HG02981 (cell line): ENCODE data around the gene RPL39.
A peak's percentile ranks its signal among the peaks of the same experiment; 100 is the strongest.
"Not testable (repeated sequence)": the region's sequence is repeated elsewhere in the genome, so short reads cannot be mapped to it uniquely, and the experiment has no call there.

Experiments
- ATAC-seq: cut with Tn5 transposase; IDR thresholded peaks from one replicate; pipeline ENCODE4 v1.9.1; 2021; ENCODE audit warnings: mild to moderate bottlenecking, moderate library complexity; ENCODE audit not compliant: unreplicated experiment

Gene RPL39

DNA sequence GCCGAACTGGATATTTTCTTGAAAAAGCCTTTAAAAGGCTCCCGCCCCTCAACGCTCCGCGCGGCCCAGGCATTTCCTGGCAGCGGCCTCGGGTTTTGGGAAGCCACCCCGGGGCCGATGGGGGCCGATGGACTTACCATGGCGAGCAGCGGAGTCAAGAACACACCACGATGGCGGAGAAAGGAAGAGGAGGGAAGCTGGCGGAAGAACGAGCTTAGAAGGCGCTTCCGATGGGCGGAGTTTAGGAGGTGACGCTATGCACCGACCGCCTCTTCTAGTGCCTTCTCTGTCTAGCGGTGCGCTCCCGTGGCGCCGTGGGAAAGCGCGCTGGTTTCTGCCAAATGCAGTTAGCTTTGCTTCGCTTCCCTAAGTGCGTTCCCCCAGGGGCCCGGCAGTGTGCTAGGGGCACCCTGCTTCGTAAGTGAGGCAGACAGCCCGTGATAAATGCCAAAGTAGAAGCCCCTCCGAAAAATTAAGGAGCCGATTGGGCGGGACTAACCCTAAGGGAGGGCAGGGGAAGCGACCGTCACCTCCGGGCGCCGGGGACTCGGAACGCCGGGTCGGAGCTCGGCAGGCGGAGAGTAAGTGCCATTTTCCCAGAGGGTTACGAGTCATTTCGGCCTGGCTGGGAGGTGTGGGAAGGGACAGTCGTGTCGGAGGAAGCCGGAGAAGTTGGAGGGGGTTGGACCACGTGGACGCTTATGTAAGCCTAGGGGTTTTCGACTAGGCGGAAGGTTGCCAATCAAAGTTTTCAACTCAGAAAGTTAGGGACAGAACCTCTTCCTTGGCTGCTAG, at the start of gene RPL39:
TSS of gene RPL39 (minus strand) at position 194 of the 795 bp plus-strand sequence. CDS start at position 140, 54 bp downstream.
- ATAC-seq = peak; percentile 91

DNA sequence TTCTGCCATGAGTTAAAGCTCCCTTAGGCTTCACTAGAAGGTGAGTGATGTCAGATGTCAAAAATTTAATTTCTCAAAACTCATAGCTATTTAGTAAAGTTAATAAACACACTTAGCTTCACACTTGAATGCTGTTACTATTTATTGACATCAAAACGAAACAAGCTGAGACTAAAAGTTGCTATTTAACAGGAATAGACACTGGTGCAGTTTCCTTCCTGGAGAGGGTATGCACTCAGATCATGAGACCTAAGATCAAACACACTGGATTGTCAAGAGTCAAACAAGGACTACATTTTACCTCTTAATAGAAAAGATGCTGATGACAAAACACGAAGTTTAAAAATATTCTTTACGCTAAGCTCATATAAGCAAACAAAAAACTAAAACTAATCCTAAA, 42.5 kb upstream of the RPL39 start:
- ATAC-seq = no peak

GRCh38 chrX:119828446-119828845, 37.0 kb upstream of the RPL39 start:
- ATAC-seq = no peak

- no peak for ATAC-seq
These were observed 35.0 kb upstream of the RPL39 start for GRCh38 chrX:119826399-119826959.

- not testable (repeated sequence) for ATAC-seq
These were observed 32.8 kb upstream of the RPL39 start for GRCh38 chrX:119824221-119824620.

GRCh38 chrX:119821703-119822102, 30.3 kb upstream of the RPL39 start:
- ATAC-seq = peak; percentile 99

GRCh38 chrX:119817130-119817690, 25.8 kb upstream of the RPL39 start:
- no peak for ATAC-seq

DNA sequence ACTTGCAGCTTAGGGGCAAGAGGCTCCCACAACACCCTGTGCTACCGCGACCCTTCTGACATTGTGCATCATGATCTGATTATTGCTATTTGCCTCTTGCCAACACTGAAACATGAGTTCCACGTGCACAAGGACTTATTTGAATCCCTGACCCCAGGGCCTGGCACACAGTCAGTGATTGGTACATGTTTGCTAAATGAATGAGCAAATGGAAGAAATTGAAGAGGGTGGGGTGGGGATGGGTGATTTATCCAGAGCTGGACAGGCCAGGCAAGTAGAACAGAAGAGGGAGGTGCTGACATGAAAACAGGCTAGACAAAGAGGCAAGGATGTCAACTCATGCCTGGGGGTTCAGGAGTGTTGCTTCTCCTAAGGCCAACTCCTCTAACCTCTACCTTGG, 24.9 kb upstream of the RPL39 start:
- ATAC-seq = no peak

DNA sequence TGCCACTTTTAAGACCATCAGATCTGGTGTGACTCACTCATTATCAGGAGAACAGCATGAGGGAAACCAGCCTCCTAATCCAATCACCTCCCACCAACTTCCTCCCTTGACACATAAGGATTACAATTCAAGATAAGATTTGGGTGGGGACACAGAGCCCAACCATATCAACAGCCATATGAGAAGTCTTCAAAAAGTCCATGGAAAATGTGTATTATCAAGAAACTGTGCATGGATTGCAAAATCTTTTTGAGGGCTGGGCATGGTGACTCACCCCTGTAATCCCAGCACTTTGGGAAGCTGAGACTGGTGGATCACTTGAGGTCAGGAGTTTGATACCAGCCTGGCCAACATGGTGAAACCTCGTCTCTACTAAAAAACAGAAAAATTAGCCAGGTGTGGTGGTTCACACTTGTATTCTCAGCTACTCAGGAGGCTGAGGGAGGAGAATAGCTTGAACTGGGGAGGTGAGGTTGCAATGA, 17.8 kb upstream of the RPL39 start:
- ATAC-seq = no peak

DNA sequence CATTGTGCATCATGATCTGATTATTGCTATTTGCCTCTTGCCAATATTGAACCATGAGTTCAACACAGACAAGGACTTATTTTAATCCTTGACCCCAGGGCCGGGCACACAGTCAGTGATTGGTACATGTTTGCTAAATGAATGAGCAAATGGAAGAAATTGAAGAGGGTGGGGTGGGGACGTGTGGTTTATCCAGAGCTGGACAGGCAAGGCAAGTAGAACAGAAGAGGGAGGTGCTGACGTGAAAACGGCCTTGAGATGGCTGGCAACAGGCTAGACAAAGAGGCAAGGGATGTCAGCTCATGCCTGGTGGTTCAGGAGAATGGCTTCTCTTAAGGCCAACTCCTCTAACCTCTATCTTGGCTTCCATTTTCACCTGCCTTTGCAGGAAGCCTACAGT, 17.0 kb upstream of the RPL39 start:
- not testable (repeated sequence) for ATAC-seq

DNA sequence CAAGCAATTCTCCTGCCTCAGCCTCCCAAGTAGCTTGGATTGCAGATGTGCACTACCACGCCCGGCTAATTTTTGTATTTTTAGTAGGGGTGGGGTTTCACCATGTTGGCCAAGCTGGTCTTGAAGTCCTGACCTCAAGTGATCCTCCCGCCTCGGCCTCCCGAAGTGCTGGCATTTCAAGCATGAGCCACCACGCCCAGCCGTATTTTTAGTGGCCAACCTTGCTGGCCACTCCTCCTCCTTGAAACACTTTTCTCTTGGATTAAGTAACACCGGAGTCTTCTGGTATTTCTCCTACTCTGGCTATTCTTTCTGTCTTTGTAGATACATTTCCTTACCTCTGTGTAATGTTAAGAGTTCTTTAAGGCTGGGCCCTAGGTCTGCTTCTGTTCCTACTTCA, 11.1 kb upstream of the RPL39 start:
- ATAC-seq = no peak

GRCh38 chrX:119801253-119802221, 10.1 kb upstream of the RPL39 start:
- no peak for ATAC-seq

DNA sequence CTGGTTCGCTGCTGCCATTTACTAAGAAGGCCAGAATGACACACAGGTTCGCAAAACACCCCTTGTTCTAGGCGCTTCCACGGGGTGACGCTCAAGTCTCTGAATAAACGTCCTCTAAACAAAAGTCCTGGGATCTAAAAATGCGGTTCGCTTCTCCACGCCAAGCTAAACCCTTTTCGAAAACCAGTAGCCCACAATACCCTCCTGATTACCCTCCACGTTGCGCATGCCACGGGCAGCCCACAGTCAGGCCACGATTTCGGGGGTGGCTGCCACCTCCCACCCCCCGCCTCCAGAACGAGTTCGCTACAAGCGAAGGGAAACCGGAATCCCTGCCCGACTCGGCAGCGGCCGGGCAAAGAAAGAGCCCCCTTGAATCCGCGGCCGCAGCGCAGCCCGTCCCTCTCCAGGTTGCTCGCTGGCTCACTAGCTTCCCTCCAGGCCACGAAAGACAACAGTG, 423 bp downstream of the RPL39 start:
- peak; percentile 5 for ATAC-seq

DNA sequence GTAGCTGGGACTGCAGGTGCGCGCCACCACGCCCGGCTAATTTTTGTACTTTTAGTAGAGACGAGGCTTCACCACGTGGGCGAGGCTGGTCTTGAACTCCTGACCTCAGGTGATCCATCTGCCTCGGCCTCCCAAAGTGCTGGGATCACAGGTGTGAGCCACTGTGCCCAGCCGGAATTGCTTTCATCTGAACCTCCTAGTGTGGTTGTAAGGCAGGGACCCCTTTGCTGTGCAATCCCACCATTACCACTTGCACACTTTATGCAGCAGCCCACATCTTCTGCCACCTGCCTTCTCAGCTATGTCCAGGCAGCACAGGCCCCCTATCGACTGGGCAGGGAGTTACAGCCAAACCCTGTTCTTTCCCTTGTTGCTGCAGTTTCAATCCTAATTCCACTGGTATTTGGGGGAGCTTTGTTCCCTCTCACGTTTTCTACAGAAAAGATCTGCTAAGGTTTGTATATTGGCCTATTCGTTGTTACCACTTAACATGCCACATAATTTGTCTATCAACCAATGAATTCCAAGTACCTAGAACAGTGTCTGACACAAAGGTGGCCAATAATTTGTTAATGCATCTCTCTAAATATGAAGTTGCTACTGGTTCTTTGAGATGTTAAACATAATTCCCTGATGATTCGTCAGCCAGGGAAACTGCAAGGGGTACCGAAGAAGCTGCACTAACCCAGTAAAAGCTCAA, 6.5 kb downstream of the RPL39 start:
- peak; percentile 53 for ATAC-seq

GRCh38 chrX:119783026-119783425, 8.4 kb downstream of the RPL39 start:
- ATAC-seq = no peak

GRCh38 chrX:119778829-119779228, 12.6 kb downstream of the RPL39 start:
- ATAC-seq = no peak

DNA sequence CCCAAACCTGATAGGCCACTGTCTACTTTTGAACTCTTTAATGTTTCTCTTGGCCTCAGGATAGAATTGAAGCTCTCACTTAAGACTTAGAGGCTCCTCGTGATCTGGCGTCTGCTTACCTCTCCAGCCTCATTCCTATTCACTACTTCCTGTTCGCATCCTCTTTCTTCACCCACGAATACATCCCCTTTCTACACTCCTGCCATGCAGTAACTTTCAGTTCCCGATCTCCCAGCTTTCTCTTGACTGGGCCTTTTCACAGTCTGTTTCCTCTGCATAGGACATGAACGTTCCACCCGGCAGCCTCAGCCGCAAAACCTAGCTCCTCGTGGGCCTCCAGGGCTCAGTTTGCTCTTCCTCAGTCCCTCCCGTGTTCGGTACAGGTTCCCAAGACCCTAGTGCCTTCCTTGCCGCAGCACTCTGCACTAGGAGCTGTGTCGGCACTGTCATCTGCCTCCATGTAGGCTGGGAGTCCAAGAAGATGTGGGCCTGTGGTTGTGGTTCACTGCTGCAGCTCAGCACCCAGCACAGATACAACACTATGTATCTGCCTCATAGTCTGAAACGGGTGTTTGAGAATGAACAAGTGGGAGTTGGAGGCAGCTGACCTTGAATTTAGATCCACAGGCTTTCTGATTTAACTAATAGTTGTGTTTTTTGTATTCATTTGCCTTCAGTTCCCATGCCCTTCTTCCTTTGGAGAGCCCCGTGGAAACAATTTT, 15.8 kb downstream of the RPL39 start:
- ATAC-seq = no peak

GRCh38 chrX:119769388-119769787, 22.0 kb downstream of the RPL39 start:
- not testable (repeated sequence) for ATAC-seq

- ATAC-seq = not testable (repeated sequence)
These were observed 23.0 kb downstream of the RPL39 start for GRCh38 chrX:119768436-119768835.
